ENCODE results near the gene IL21R. TPM values are rescaled to one million over a fixed set of nuclear protein-coding genes. Genes with fewer than 3 reads are reported as not detected.

Gene IL21R
- total RNA-seq, 1 donor from 2014 or later, result 0.40 TPM

GRCh38 chr16:27498031-27498825 lies 96.3 kb downstream of the IL21R start:
- TF ChIP-seq CTCF (IDR thresholded peaks at IDR 0.05), result no peak
- H3K36me3 Mint-ChIP-seq (ENCODE audit: unreplicated experiment), result peaks cover 64% of the 10 kb centered on the region
- no peak overlapping the region for H3K4me3 Mint-ChIP-seq (ENCODE audit: unreplicated experiment)
- H3K4me1 Mint-ChIP-seq (ENCODE audit: unreplicated experiment), result peaks cover under 1% of the 10 kb centered on the region
- H3K9me3 Mint-ChIP-seq (ENCODE audit: unreplicated experiment), result no peaks in the 10 kb centered on the region
- DNase-seq (ENCODE audit: extremely low spot score, unreplicated experiment), result no peak
- no peak overlapping the region for H3K27ac Mint-ChIP-seq (ENCODE audit: unreplicated experiment)
- H3K27me3 Mint-ChIP-seq (ENCODE audit: unreplicated experiment), result no peaks in the 10 kb centered on the region

DNA sequence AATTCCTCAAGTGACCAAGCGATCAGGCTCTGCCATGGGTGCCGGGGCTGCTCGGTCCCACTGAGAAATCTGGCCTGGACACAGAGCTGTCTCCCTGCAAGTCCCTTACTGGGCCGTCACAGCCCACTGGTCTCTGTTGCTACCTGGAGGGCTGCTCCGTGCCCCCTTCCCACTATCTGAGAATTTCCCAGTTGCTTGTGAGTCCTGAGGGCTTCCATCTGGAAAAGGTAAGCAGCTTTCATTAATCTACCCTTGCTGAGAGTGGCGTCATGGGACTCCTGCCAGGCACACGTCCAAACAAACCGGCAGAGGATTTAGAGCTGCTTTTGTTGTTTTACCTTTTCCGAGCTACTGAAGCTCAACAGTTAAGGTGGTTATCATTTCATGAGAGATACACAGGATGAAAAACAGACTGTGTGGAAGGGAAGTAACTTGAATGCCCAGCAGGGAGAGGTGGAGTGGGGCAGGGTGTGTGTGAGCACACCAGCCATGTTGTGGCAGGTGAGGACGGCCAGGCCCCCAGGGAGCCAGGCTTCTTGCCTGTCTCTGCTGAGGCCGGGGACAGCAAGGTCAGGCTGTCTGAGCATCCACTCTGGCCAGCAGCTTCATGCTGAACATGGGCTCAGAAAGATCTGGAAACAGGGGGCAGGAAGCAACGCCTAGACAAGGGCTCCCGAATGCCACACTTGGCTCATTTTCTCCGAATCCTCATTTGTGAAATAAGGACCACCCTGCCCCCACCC lies 97.1 kb downstream of the IL21R start:
- no peak for DNase-seq (ENCODE audit: extremely low spot score, unreplicated experiment)
- TF ChIP-seq CTCF (IDR thresholded peaks at IDR 0.05), result no peak
- peaks cover 8% of the 10 kb centered on the region for H3K4me1 Mint-ChIP-seq (ENCODE audit: unreplicated experiment)
- H3K27ac Mint-ChIP-seq (ENCODE audit: unreplicated experiment), result no peak overlapping the region
- H3K9me3 Mint-ChIP-seq (ENCODE audit: unreplicated experiment), result no peaks in the 10 kb centered on the region
- H3K27me3 Mint-ChIP-seq (ENCODE audit: unreplicated experiment), result no peaks in the 10 kb centered on the region
- no peak overlapping the region for H3K4me3 Mint-ChIP-seq (ENCODE audit: unreplicated experiment)
- peaks cover 69% of the 10 kb centered on the region for H3K36me3 Mint-ChIP-seq (ENCODE audit: unreplicated experiment)

- Mint-ChIP-seq H3K4me1 (ENCODE audit: unreplicated experiment) (peaks cover 9% of the 10 kb centered on the region), H3K9me3 (ENCODE audit: unreplicated experiment) (no peaks in the 10 kb centered on the region), H3K27ac (ENCODE audit: unreplicated experiment) (no peak overlapping the region), H3K36me3 (ENCODE audit: unreplicated experiment) (peaks cover 67% of the 10 kb centered on the region), H3K4me3 (ENCODE audit: unreplicated experiment) (no peak overlapping the region), H3K27me3 (ENCODE audit: unreplicated experiment) (no peaks in the 10 kb centered on the region)
- no peak for DNase-seq (ENCODE audit: extremely low spot score, unreplicated experiment)
- TF ChIP-seq CTCF (IDR thresholded peaks at IDR 0.05), result no peak
These were observed 97.7 kb downstream of the IL21R start for GRCh38 chr16:27499659-27500055.

DNA sequence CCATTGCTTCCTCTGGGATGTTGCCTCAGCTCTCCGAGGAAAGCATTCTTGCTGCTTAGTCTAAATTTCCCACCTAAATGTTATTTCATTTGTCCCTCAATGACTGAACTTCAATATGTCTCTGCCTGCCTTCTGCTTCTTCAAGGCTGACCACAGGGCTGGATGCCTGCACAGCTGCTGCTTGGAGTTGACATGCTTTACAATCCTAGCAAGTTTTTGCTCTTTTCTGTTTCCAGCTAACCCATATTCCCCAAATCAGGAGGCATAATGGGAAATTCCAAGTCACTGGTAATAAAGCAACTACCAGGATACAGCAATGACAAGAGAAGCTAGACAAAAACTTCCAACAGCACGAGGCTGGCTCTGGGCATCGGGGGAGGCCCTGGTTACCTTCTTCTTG lies 98.8 kb downstream of the IL21R start:
- no peak for TF ChIP-seq CTCF (IDR thresholded peaks at IDR 0.05)
- H3K36me3 Mint-ChIP-seq (ENCODE audit: unreplicated experiment), result peaks cover 68% of the 10 kb centered on the region
- H3K27ac Mint-ChIP-seq (ENCODE audit: unreplicated experiment), result no peak overlapping the region
- H3K9me3 Mint-ChIP-seq (ENCODE audit: unreplicated experiment), result no peaks in the 10 kb centered on the region
- DNase-seq (ENCODE audit: extremely low spot score, unreplicated experiment), result no peak
- H3K4me3 Mint-ChIP-seq (ENCODE audit: unreplicated experiment), result no peak overlapping the region
- H3K4me1 Mint-ChIP-seq (ENCODE audit: unreplicated experiment), result peaks cover 9% of the 10 kb centered on the region
- no peaks in the 10 kb centered on the region for H3K27me3 Mint-ChIP-seq (ENCODE audit: unreplicated experiment)

Other genes starting within 250 kb of the IL21R start
- 8.3 and 10.3 TPM in 2 replicates for gene KDM8, start 198.6 kb upstream of the IL21R start, total RNA-seq
- gene NSMCE1, start 133.4 kb upstream of the IL21R start, total RNA-seq, result 26.4 and 28.3 TPM in 2 replicates
- 34.5 and 35.9 TPM in 2 replicates for gene IL4R, start 88.2 kb upstream of the IL21R start, total RNA-seq
- gene GTF3C1, start 147.7 kb downstream of the IL21R start, total RNA-seq, result 90.4 and 92.3 TPM in 2 replicates
- 30.0 and 31.7 TPM in 2 replicates for gene KATNIP, start 148.0 kb downstream of the IL21R start, total RNA-seq